ACHN (cell line): ENCODE data around the gene AKT1.

Source experiments
- DNase-seq: peaks from one replicate; pipeline ENCODE4 v3.0.0-alpha.2; 2015
- in situ Hi-C: cut with HindIII; loops from 2 replicates; pipeline ENCODE4 v1.10.0; 2017; ENCODE audit warnings: low sequenced_read_pairs, low pct_ligation_motif_present, low pct_unique_long_range_greater_than_20kb

AKT1 gene

GRCh38 chr14:104768437-104769323 lies 26.9 kb downstream of the AKT1 start:
- DNase-seq: peak; percentile 71
- in situ Hi-C loops: no loop called here

GRCh38 chr14:104767634-104767918 lies 28.0 kb downstream of the AKT1 start:
- in situ Hi-C loops: no loop called here

GRCh38 chr14:104766863-104767633 lies 28.5 kb downstream of the AKT1 start:
- DNase-seq: no peak
- in situ Hi-C loops: no loop called here

More at GRCh38 chr14:104767634-104767918, 28.0 kb downstream of the AKT1 start:
- no peak for DNase-seq

GRCh38 chr14:104766256-104766862 lies 29.2 kb downstream of the AKT1 start:
- DNase-seq: no peak
- in situ Hi-C loops: no loop called here

- DNase-seq: no peak
- in situ Hi-C loops: no loop called here
These were observed 30.0 kb downstream of the AKT1 start for GRCh38 chr14:104765517-104765916.

GRCh38 chr14:104758981-104759969 lies 36.3 kb downstream of the AKT1 start:
- no peak for DNase-seq
- in situ Hi-C loops: loop anchor here (10.0 kb wide), 1 partner anchor 66 kb away; no protein-coding TSS in a partner anchor

GRCh38 chr14:104757681-104758392 lies 37.7 kb downstream of the AKT1 start:
- in situ Hi-C loops: loop anchor here (10.0 kb wide), 1 partner anchor 67 kb away; no protein-coding TSS in a partner anchor

GRCh38 chr14:104757238-104757585 lies 38.3 kb downstream of the AKT1 start:
- DNase-seq: no peak
- in situ Hi-C loops: loop anchor here (10.0 kb wide), 1 partner anchor 68 kb away; no protein-coding TSS in a partner anchor

More at GRCh38 chr14:104757681-104758392, 37.7 kb downstream of the AKT1 start:
- DNase-seq: no peak

GRCh38 chr14:104756477-104757237 lies 38.9 kb downstream of the AKT1 start:
- in situ Hi-C loops: loop anchor here (10.0 kb wide), 1 partner anchor 68 kb away; no protein-coding TSS in a partner anchor
- DNase-seq: no peak

- DNase-seq: no peak
- in situ Hi-C loops: loop anchor here (10.0 kb wide), 1 partner anchor 69 kb away; no protein-coding TSS in a partner anchor
These were observed 39.9 kb downstream of the AKT1 start for GRCh38 chr14:104755621-104756020.

- no peak for DNase-seq
- in situ Hi-C loops: loop anchor here (10.0 kb wide), 1 partner anchor 70 kb away; no protein-coding TSS in a partner anchor
These were observed 41.2 kb downstream of the AKT1 start for GRCh38 chr14:104754213-104754851.

- DNase-seq: no peak
- in situ Hi-C loops: loop anchor here (10.0 kb wide), 1 partner anchor 71 kb away; no protein-coding TSS in a partner anchor
These were observed 41.9 kb downstream of the AKT1 start for GRCh38 chr14:104753528-104754212.

GRCh38 chr14:104752735-104753527 lies 42.6 kb downstream of the AKT1 start, which contains the start of gene SIVA1:
TSS of gene SIVA1 (plus strand) at chr14:104753147. CDS start at chr14:104753202, 55 bp downstream.
- in situ Hi-C loops: loop anchor here (10.0 kb wide), 1 partner anchor 72 kb away; no protein-coding TSS in a partner anchor
- peak; percentile 97 for DNase-seq

GRCh38 chr14:104752423-104752734 lies 43.2 kb downstream of the AKT1 start:
- DNase-seq: no peak
- in situ Hi-C loops: loop anchor here (10.0 kb wide), 1 partner anchor 72 kb away; no protein-coding TSS in a partner anchor
